Skin epidermis (tissue), 12 donors: Measurements from ENCODE around the gene PTX4.

Experiments
- H3K27ac ChIP-seq, 21 experiments: fragments of 200-600 bp; sonication (generic) in 11 of 21; one replicate each; pipeline ENCODE4 v1.5.0; 2020; ENCODE audit warnings: mild to moderate bottlenecking in 3 of 21, inconsistent platforms in 2 of 21, moderate library complexity in 2 of 21
- H3K4me3 ChIP-seq, 7 experiments: fragments of 200-600 bp; sonication (generic) in 2 of 7; one replicate each; pipeline ENCODE4 v1.5.0; 2020; ENCODE audit warnings: inconsistent platforms in 2 of 7, mild to moderate bottlenecking in 2 of 7, moderate library complexity in 1 of 7

Gene PTX4

GRCh38 chr16:1503110-1503955 is 14.6 kb upstream of the PTX4 start:
- H3K4me3 ChIP-seq, result no peak overlapping the region
- H3K27ac ChIP-seq, result no peak overlapping the region

GRCh38 chr16:1502092-1503004 is 13.6 kb upstream of the PTX4 start:
- no peak overlapping the region for H3K27ac ChIP-seq
- no peak overlapping the region for H3K4me3 ChIP-seq

GRCh38 chr16:1501630-1502029 is 12.9 kb upstream of the PTX4 start:
- no peak overlapping the region for H3K4me3 ChIP-seq
- H3K27ac ChIP-seq, result no peak overlapping the region

GRCh38 chr16:1500465-1501150 is 11.9 kb upstream of the PTX4 start:
- H3K27ac ChIP-seq, result no peak overlapping the region
- H3K4me3 ChIP-seq, result no peak overlapping the region

- H3K4me3 ChIP-seq, result no peak overlapping the region
- no peak overlapping the region for H3K27ac ChIP-seq
Measured at GRCh38 chr16:1499756-1500464, 11.2 kb upstream of the PTX4 start.

GRCh38 chr16:1498899-1499676 is 10.3 kb upstream of the PTX4 start:
- no peak overlapping the region for H3K27ac ChIP-seq

GRCh38 chr16:1497014-1497598 is 8.4 kb upstream of the PTX4 start:
- H3K4me3 ChIP-seq, result no peak overlapping the region
- no peak overlapping the region for H3K27ac ChIP-seq

More at GRCh38 chr16:1498899-1499676, 10.3 kb upstream of the PTX4 start:
- H3K4me3 ChIP-seq, result no peak overlapping the region

GRCh38 chr16:1496464-1496863 is 7.7 kb upstream of the PTX4 start:
- H3K4me3 ChIP-seq, result no peak overlapping the region

GRCh38 chr16:1495889-1496262 is 7.1 kb upstream of the PTX4 start:
- H3K4me3 ChIP-seq, result no peak overlapping the region
- no peak overlapping the region for H3K27ac ChIP-seq

More at GRCh38 chr16:1496464-1496863, 7.7 kb upstream of the PTX4 start:
- no peak overlapping the region for H3K27ac ChIP-seq

- Histone ChIP-seq H3K4me3 (no peak overlapping the region), H3K27ac (no peak overlapping the region)
Measured at GRCh38 chr16:1495211-1495888, 6.6 kb upstream of the PTX4 start.

- no peak overlapping the region for H3K4me3 ChIP-seq
Measured at GRCh38 chr16:1494711-1495110, 6.0 kb upstream of the PTX4 start.

GRCh38 chr16:1494129-1494640 is 5.4 kb upstream of the PTX4 start:
- Histone ChIP-seq H3K27ac (peak overlapping the region in 15 of 21 experiments; percentile 85 to 99 (median 95)), H3K4me3 (peak overlapping the region; percentile 51 to 90 (median 80))

More at GRCh38 chr16:1494711-1495110, 6.0 kb upstream of the PTX4 start:
- H3K27ac ChIP-seq, result no peak overlapping the region

- Histone ChIP-seq H3K4me3 (peak overlapping the region; percentile 51 to 90 (median 80)), H3K27ac (peak overlapping the region; percentile 48 to 99 (median 94))
Measured at GRCh38 chr16:1493746-1494094, 5.0 kb upstream of the PTX4 start.

- Histone ChIP-seq H3K4me3 (peak within 1 kb of the TSS; percentile 51 to 90 (median 80)), H3K27ac (peak within 1 kb of the TSS; percentile 48 to 99 (median 94))
Measured at GRCh38 chr16:1492923-1493745, 4.4 kb upstream of the PTX4 start, which contains the start of gene TELO2. Gene TELO2 (plus strand): TSS chr16:1493360. CDS start chr16:1494282, 922 bp downstream.

GRCh38 chr16:1492082-1492922 is 3.6 kb upstream of the PTX4 start:
- peak overlapping the region in 19 of 21 experiments; percentile 86 to 99 (median 94) for H3K27ac ChIP-seq
- H3K4me3 ChIP-seq, result peak overlapping the region in 6 of 7 experiments; percentile 51 to 90 (median 84)

GRCh38 chr16:1491327-1491726 is 2.6 kb upstream of the PTX4 start:
- Histone ChIP-seq H3K4me3 (no peak overlapping the region), H3K27ac (no peak overlapping the region)
